Central memory CD4-positive, alpha-beta T cell (primary cell): ENCODE data around the gene PPP1R15A.
"Not testable (repeated sequence)": the region's sequence is repeated elsewhere in the genome, so short reads cannot be mapped to it uniquely, and the experiment has no call there.

Experiments used
- DNase-seq: peaks from one replicate; pipeline ENCODE4 v3.0.0; 2022
- total RNA-seq, 3 experiments: gene quantifications; one replicate each; lab custom pipeline; 2026; lab: John Stamatoyannopoulos, UW

Gene PPP1R15A
- total RNA-seq: 173 to 1,777 (median 224) reads per million in 3 experiments

- DNase-seq: peak; percentile 98
Measured at GRCh38 chr19:48872182-48872883, at the start of gene PPP1R15A. TSS of gene PPP1R15A (plus strand) at chr19:48872421. CDS start at chr19:48873234, 813 bp downstream.

- no peak for DNase-seq
Measured at GRCh38 chr19:48822514-48822913, 49.7 kb upstream of the PPP1R15A start.

GRCh38 chr19:48826606-48827020 lies 45.6 kb upstream of the PPP1R15A start:
- DNase-seq: no peak

GRCh38 chr19:48830088-48830487 lies 42.1 kb upstream of the PPP1R15A start:
- no peak for DNase-seq

- DNase-seq: no peak
Measured at GRCh38 chr19:48830965-48831364, 41.3 kb upstream of the PPP1R15A start.

GRCh38 chr19:48833049-48833448 lies 39.2 kb upstream of the PPP1R15A start:
- DNase-seq: no peak

GRCh38 chr19:48833977-48834376 lies 38.2 kb upstream of the PPP1R15A start:
- DNase-seq: no peak

- peak; percentile 87 for DNase-seq
Measured at GRCh38 chr19:48835734-48836088, 36.5 kb upstream of the PPP1R15A start.

- DNase-seq: no peak
Measured at GRCh38 chr19:48836089-48837017, 35.9 kb upstream of the PPP1R15A start, which contains the start of gene HSD17B14. TSS of gene HSD17B14 (minus strand) at chr19:48836491. CDS start at chr19:48836411, 80 bp downstream.

GRCh38 chr19:48837051-48837524 lies 35.1 kb upstream of the PPP1R15A start:
- DNase-seq: peak; percentile 72

GRCh38 chr19:48837687-48838086 lies 34.5 kb upstream of the PPP1R15A start:
- no peak for DNase-seq

GRCh38 chr19:48841047-48841446 lies 31.2 kb upstream of the PPP1R15A start:
- DNase-seq: no peak

- no peak for DNase-seq
Measured at GRCh38 chr19:48841571-48841970, 30.6 kb upstream of the PPP1R15A start.

GRCh38 chr19:48842789-48843162 lies 29.4 kb upstream of the PPP1R15A start:
- DNase-seq: peak; percentile 54

- DNase-seq: no peak
Measured at GRCh38 chr19:48844472-48844871, 27.7 kb upstream of the PPP1R15A start.

- no peak for DNase-seq
Measured at GRCh38 chr19:48845384-48845783, 26.8 kb upstream of the PPP1R15A start.

- not testable (repeated sequence) for DNase-seq
Measured at GRCh38 chr19:48846659-48847058, 25.6 kb upstream of the PPP1R15A start.

- DNase-seq: no peak
Measured at GRCh38 chr19:48852292-48852691, 19.9 kb upstream of the PPP1R15A start.

GRCh38 chr19:48853483-48853882 lies 18.7 kb upstream of the PPP1R15A start:
- no peak for DNase-seq

GRCh38 chr19:48854103-48854502 lies 18.1 kb upstream of the PPP1R15A start:
- DNase-seq: no peak

GRCh38 chr19:48856921-48857320 lies 15.3 kb upstream of the PPP1R15A start:
- no peak for DNase-seq

- DNase-seq: peak; percentile 66
Measured at GRCh38 chr19:48858984-48859710, 13.1 kb upstream of the PPP1R15A start.
